ENCODE results near the gene WDR27. TPM values are rescaled to one million over a fixed set of nuclear protein-coding genes. Genes with fewer than 3 reads are reported as not detected.

The WDR27 gene
- polyA plus RNA-seq, 3 donors: 0.95 to 20.5 (median 2.0) TPM

DNA sequence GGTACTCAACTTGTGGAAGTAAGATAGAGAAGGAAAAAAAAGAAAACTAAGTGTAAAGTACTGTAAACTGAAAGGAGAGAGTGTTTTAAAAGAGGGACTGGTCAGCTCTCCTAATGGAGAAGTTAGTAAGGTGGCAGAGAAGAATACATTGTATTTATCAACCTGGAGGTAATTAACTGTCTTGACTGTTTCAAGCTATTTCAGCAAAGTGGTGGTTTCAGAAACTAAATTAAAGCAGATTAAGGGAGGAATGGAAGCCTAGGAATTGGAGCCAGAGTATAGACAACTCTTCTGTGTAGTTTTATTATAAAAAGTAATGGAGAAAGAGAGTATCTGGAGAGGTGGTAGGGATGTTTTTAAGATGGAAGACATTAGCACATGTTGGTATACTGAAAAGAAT, 25.1 kb upstream of the WDR27 start:
- Mint-ChIP-seq H3K9me3 (peaks cover 0 to 2% (median 0%) of the 10 kb centered on the region in 7 donors), H3K4me1 (peaks cover 18% of the 10 kb centered on the region), H3K27me3 (ENCODE audit: low read depth in 3 of 3) (peaks cover 0 to 12% (median 5%) of the 10 kb centered on the region in 3 donors), H3K27ac (no peak overlapping the region), H3K4me3 (no peak overlapping the region), H3K36me3 (peaks cover 5 to 11% of the 10 kb centered on the region in 2 donors)
- Histone ChIP-seq H2AFZ (ENCODE audit: insufficient read depth, low read depth, low read length, poor library complexity, severe bottlenecking) (no peak overlapping the region), H3K9me3 (replicated peaks in 1 of 2; ENCODE audit: control insufficient read depth in 1 of 2, insufficient read depth in 1 of 2, low read length in 2 of 2) (no peaks in the 10 kb centered on the region), H3K27ac (ENCODE audit: low read depth in 1 of 2, low read length in 2 of 2) (no peak overlapping the region), H4K20me1 (ENCODE audit: insufficient read depth, low read length) (peaks cover 7% of the 10 kb centered on the region), H3K4me1 (ENCODE audit: control insufficient read depth in 1 of 2, insufficient read depth in 2 of 2, low read length in 2 of 2) (peaks cover 14 to 21% of the 10 kb centered on the region in 2 donors), H3K4me2 (replicated peaks; ENCODE audit: extremely low read depth, low read length, poor library complexity, severe bottlenecking) (no peak overlapping the region), H3K79me2 (ENCODE audit: insufficient read depth, low read length) (peaks cover 10% of the 10 kb centered on the region), H3K9ac (ENCODE audit: insufficient read depth, low read length, poor library complexity, severe bottlenecking) (no peak overlapping the region), H3K27me3 (ENCODE audit: control insufficient read depth in 2 of 2, insufficient read depth in 2 of 2, low read length in 2 of 2) (peaks cover 2 to 8% of the 10 kb centered on the region in 2 donors), H3K36me3 (replicated peaks in 1 of 2; ENCODE audit: control insufficient read depth in 1 of 2, insufficient read depth in 2 of 2, low read length in 2 of 2) (no peaks in the 10 kb centered on the region), H3K4me3 (replicated peaks in 1 of 3; ENCODE audit: low read depth in 2 of 3, low read length in 3 of 3) (no peak overlapping the region)
- DNase-seq: no peak
- intact Hi-C loops (cut with micrococcal nuclease): no loop called here
- TF ChIP-seq, protein P1, sequence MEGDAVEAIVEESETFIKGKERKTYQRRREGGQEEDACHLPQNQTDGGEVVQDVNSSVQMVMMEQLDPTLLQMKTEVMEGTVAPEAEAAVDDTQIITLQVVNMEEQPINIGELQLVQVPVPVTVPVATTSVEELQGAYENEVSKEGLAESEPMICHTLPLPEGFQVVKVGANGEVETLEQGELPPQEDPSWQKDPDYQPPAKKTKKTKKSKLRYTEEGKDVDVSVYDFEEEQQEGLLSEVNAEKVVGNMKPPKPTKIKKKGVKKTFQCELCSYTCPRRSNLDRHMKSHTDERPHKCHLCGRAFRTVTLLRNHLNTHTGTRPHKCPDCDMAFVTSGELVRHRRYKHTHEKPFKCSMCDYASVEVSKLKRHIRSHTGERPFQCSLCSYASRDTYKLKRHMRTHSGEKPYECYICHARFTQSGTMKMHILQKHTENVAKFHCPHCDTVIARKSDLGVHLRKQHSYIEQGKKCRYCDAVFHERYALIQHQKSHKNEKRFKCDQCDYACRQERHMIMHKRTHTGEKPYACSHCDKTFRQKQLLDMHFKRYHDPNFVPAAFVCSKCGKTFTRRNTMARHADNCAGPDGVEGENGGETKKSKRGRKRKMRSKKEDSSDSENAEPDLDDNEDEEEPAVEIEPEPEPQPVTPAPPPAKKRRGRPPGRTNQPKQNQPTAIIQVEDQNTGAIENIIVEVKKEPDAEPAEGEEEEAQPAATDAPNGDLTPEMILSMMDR (IDR thresholded peaks at IDR 0.05): no peak

GRCh38 chr6:169726049-169726400, 24.2 kb upstream of the WDR27 start:
- Mint-ChIP-seq H3K27me3 (ENCODE audit: low read depth in 3 of 3) (peaks cover 0 to 12% (median 5%) of the 10 kb centered on the region in 3 donors), H3K4me3 (no peak overlapping the region), H3K36me3 (peaks cover 5 to 11% of the 10 kb centered on the region in 2 donors), H3K27ac (peak overlapping the region in 2 of 7 donors; percentile 82 to 88), H3K9me3 (peaks cover 0 to 2% (median 0%) of the 10 kb centered on the region in 7 donors), H3K4me1 (peaks cover 22% of the 10 kb centered on the region)
- no peaks in the 10 kb centered on the region for H3K9me3 ChIP-seq (replicated peaks in 1 of 2; ENCODE audit: control insufficient read depth in 1 of 2, insufficient read depth in 1 of 2, low read length in 2 of 2)
- no peak overlapping the region for H3K4me3 ChIP-seq (replicated peaks in 1 of 3; ENCODE audit: low read depth in 2 of 3, low read length in 3 of 3)
- no peak overlapping the region for H2AFZ ChIP-seq (ENCODE audit: insufficient read depth, low read depth, low read length, poor library complexity, severe bottlenecking)
- H3K9ac ChIP-seq (ENCODE audit: insufficient read depth, low read length, poor library complexity, severe bottlenecking): no peak overlapping the region
- no peaks in the 10 kb centered on the region for H3K36me3 ChIP-seq (replicated peaks in 1 of 2; ENCODE audit: control insufficient read depth in 1 of 2, insufficient read depth in 2 of 2, low read length in 2 of 2)
- H3K27me3 ChIP-seq (ENCODE audit: control insufficient read depth in 2 of 2, insufficient read depth in 2 of 2, low read length in 2 of 2): peaks cover 0 to 8% of the 10 kb centered on the region in 2 donors
- no peak overlapping the region for H3K4me2 ChIP-seq (replicated peaks; ENCODE audit: extremely low read depth, low read length, poor library complexity, severe bottlenecking)
- DNase-seq: no peak
- TF ChIP-seq, protein P1 (IDR thresholded peaks at IDR 0.05): no peak
- H3K4me1 ChIP-seq (ENCODE audit: control insufficient read depth in 1 of 2, insufficient read depth in 2 of 2, low read length in 2 of 2): peaks cover 17 to 31% of the 10 kb centered on the region in 2 donors
- peaks cover 7% of the 10 kb centered on the region for H4K20me1 ChIP-seq (ENCODE audit: insufficient read depth, low read length)
- no peak overlapping the region for H3K27ac ChIP-seq (ENCODE audit: low read depth in 1 of 2, low read length in 2 of 2)
- intact Hi-C loops (cut with micrococcal nuclease): no loop called here
- no CpG with 5 or more reads among the region's 1 CpG for WGBS (ENCODE audit: insufficient coverage)
- H3K79me2 ChIP-seq (ENCODE audit: insufficient read depth, low read length): peaks cover 20% of the 10 kb centered on the region

All from CD14-positive monocyte (primary cell).